IPS-20b (cell line): ENCODE measurements around the gene SLC6A6.
A peak's percentile ranks its signal among the peaks of the same experiment; 100 is the strongest.

ENCODE experiments used
- H3K27ac ChIP-seq: one replicate; pipeline ENCODE4 v1.5.1; 2013; ENCODE audit warnings: low read length
- H3K27me3 ChIP-seq: 2 replicates; pipeline ENCODE4 v1.6.1; 2013; ENCODE audit warnings: mild to moderate bottlenecking, low read length, inconsistent platforms; ENCODE audit not compliant: insufficient read depth
- H3K36me3 ChIP-seq: 2 replicates; pipeline ENCODE4 v1.6.1; 2013; ENCODE audit warnings: low read depth, mild to moderate bottlenecking, inconsistent platforms, low read length, moderate library complexity; ENCODE audit not compliant: insufficient read depth
- H3K4me1 ChIP-seq: 2 replicates; pipeline ENCODE4 v1.6.1; 2013; ENCODE audit warnings: mild to moderate bottlenecking, control low read depth, inconsistent platforms, low read length, moderate library complexity; ENCODE audit not compliant: insufficient read depth
- H3K4me3 ChIP-seq: 2 replicates; pipeline ENCODE4 v1.5.1; 2013; ENCODE audit warnings: mild to moderate bottlenecking, low read length, inconsistent platforms
- H3K9ac ChIP-seq: 2 replicates; pipeline ENCODE4 v1.6.1; 2013; ENCODE audit warnings: low read depth, mild to moderate bottlenecking, inconsistent platforms, low read length, moderate library complexity
- H3K9me3 ChIP-seq: 2 replicates; pipeline ENCODE4 v1.6.1; 2013; ENCODE audit warnings: mild to moderate bottlenecking, low read depth, low read length, inconsistent platforms; ENCODE audit not compliant: insufficient read depth

The SLC6A6 gene

GRCh38 chr3:14503706-14504065 lies 101.3 kb downstream of the SLC6A6 start:
- no peaks in the 10 kb centered on the region for H3K36me3 ChIP-seq

GRCh38 chr3:14505001-14505802 lies 102.8 kb downstream of the SLC6A6 start:
- H3K9ac ChIP-seq = no peak overlapping the region

More at GRCh38 chr3:14503706-14504065, 101.3 kb downstream of the SLC6A6 start:
- no peak overlapping the region for H3K4me3 ChIP-seq
- H3K9ac ChIP-seq = no peak overlapping the region
- peaks cover 13% of the 10 kb centered on the region; the same call in 1 of the 2 replicates for H3K9me3 ChIP-seq
- H3K27ac ChIP-seq = no peak overlapping the region
- H3K4me1 ChIP-seq = no peaks in the 10 kb centered on the region
- no peaks in the 10 kb centered on the region for H3K27me3 ChIP-seq

GRCh38 chr3:14505803-14506500 lies 103.5 kb downstream of the SLC6A6 start:
- Histone ChIP-seq H3K27me3 (no peaks in the 10 kb centered on the region), H3K4me1 (no peaks in the 10 kb centered on the region), H3K9ac (no peak overlapping the region)

More at GRCh38 chr3:14505001-14505802, 102.8 kb downstream of the SLC6A6 start:
- Histone ChIP-seq H3K36me3 (no peaks in the 10 kb centered on the region), H3K4me3 (no peak overlapping the region), H3K27me3 (no peaks in the 10 kb centered on the region), H3K9me3 (peaks cover 13% of the 10 kb centered on the region; the same call in 1 of the 2 replicates), H3K4me1 (no peaks in the 10 kb centered on the region), H3K27ac (no peak overlapping the region)

GRCh38 chr3:14506626-14507304 lies 104.4 kb downstream of the SLC6A6 start:
- Histone ChIP-seq H3K9ac (no peak overlapping the region), H3K4me3 (no peak overlapping the region), H3K27me3 (no peaks in the 10 kb centered on the region), H3K9me3 (peaks cover 13% of the 10 kb centered on the region; the same call in 1 of the 2 replicates), H3K27ac (no peak overlapping the region), H3K4me1 (no peaks in the 10 kb centered on the region), H3K36me3 (no peaks in the 10 kb centered on the region)

More at GRCh38 chr3:14505803-14506500, 103.5 kb downstream of the SLC6A6 start:
- Histone ChIP-seq H3K27ac (no peak overlapping the region), H3K9me3 (peaks cover 13% of the 10 kb centered on the region; the same call in 1 of the 2 replicates), H3K4me3 (no peak overlapping the region), H3K36me3 (no peaks in the 10 kb centered on the region)

- H3K36me3 ChIP-seq = no peaks in the 10 kb centered on the region
These were observed 104.9 kb downstream of the SLC6A6 start for GRCh38 chr3:14507305-14507741.

GRCh38 chr3:14507757-14508504 lies 105.5 kb downstream of the SLC6A6 start:
- H3K4me1 ChIP-seq = no peaks in the 10 kb centered on the region
- H3K27ac ChIP-seq = no peak overlapping the region
- H3K4me3 ChIP-seq = no peak overlapping the region
- H3K9me3 ChIP-seq = peaks cover 4% of the 10 kb centered on the region; the same call in 1 of the 2 replicates
- no peaks in the 10 kb centered on the region for H3K36me3 ChIP-seq
- no peak overlapping the region for H3K9ac ChIP-seq
- no peaks in the 10 kb centered on the region for H3K27me3 ChIP-seq

More at GRCh38 chr3:14507305-14507741, 104.9 kb downstream of the SLC6A6 start:
- Histone ChIP-seq H3K4me1 (no peaks in the 10 kb centered on the region), H3K9ac (no peak overlapping the region), H3K4me3 (no peak overlapping the region), H3K9me3 (peaks cover 8% of the 10 kb centered on the region; the same call in 1 of the 2 replicates), H3K27ac (no peak overlapping the region), H3K27me3 (no peaks in the 10 kb centered on the region)

- H3K9ac ChIP-seq = no peak overlapping the region
- no peaks in the 10 kb centered on the region for H3K4me1 ChIP-seq
- H3K27me3 ChIP-seq = no peaks in the 10 kb centered on the region
These were observed 106.1 kb downstream of the SLC6A6 start for GRCh38 chr3:14508505-14508819.

GRCh38 chr3:14508966-14509795 lies 106.8 kb downstream of the SLC6A6 start:
- no peaks in the 10 kb centered on the region for H3K4me1 ChIP-seq
- no peak overlapping the region for H3K27ac ChIP-seq
- H3K9me3 ChIP-seq = no peaks in the 10 kb centered on the region
- no peaks in the 10 kb centered on the region for H3K27me3 ChIP-seq
- H3K36me3 ChIP-seq = no peaks in the 10 kb centered on the region
- peak overlapping the region; percentile 42; the same call in 1 of the 2 replicates for H3K9ac ChIP-seq
- peak overlapping the region; percentile 61; the same call in 1 of the 2 replicates for H3K4me3 ChIP-seq

More at GRCh38 chr3:14508505-14508819, 106.1 kb downstream of the SLC6A6 start:
- Histone ChIP-seq H3K4me3 (no peak overlapping the region), H3K9me3 (no peaks in the 10 kb centered on the region), H3K27ac (no peak overlapping the region), H3K36me3 (no peaks in the 10 kb centered on the region)

- H3K36me3 ChIP-seq = no peaks in the 10 kb centered on the region
These were observed 107.3 kb downstream of the SLC6A6 start for GRCh38 chr3:14509796-14510100.

GRCh38 chr3:14510838-14511622 lies 108.6 kb downstream of the SLC6A6 start:
- H3K4me3 ChIP-seq = no peak overlapping the region
- no peaks in the 10 kb centered on the region for H3K4me1 ChIP-seq
- H3K9me3 ChIP-seq = no peaks in the 10 kb centered on the region
- H3K27me3 ChIP-seq = no peaks in the 10 kb centered on the region
- H3K36me3 ChIP-seq = no peaks in the 10 kb centered on the region
- H3K9ac ChIP-seq = no peak overlapping the region; the same call in 1 of the 2 replicates
- no peak overlapping the region for H3K27ac ChIP-seq

More at GRCh38 chr3:14509796-14510100, 107.3 kb downstream of the SLC6A6 start:
- Histone ChIP-seq H3K9ac (no peak overlapping the region), H3K27me3 (no peaks in the 10 kb centered on the region), H3K4me3 (no peak overlapping the region), H3K27ac (no peak overlapping the region), H3K4me1 (no peaks in the 10 kb centered on the region), H3K9me3 (no peaks in the 10 kb centered on the region)
